H9 (cell line): Measurements from ENCODE around the gene BMPR1A. TPM values are rescaled to one million over a fixed set of nuclear protein-coding genes. Genes with fewer than 3 reads are reported as not detected.

Experiments used
- DNase-seq: peaks from one replicate; pipeline ENCODE4 v3.0.0-alpha.2; 2017
- H2AFZ ChIP-seq: one replicate; pipeline ENCODE4 v1.6.1; 2013; ENCODE audit warnings: mild to moderate bottlenecking, low read length, control low read depth, moderate library complexity
- H2AK5ac ChIP-seq: 2 replicates; pipeline ENCODE4 v1.6.1; 2013; ENCODE audit warnings: low read length, control low read depth, mixed read lengths; ENCODE audit not compliant: insufficient read length
- H2BK120ac ChIP-seq: one replicate; pipeline ENCODE4 v1.6.1; 2013; ENCODE audit warnings: low read depth, mild to moderate bottlenecking, low read length, control low read depth, inconsistent platforms; ENCODE audit not compliant: poor library complexity, severe bottlenecking
- H2BK12ac ChIP-seq: 2 replicates; pipeline ENCODE4 v1.6.1; 2013; ENCODE audit warnings: low read length, control low read depth, mixed read lengths, low read depth; ENCODE audit not compliant: insufficient read length
- H2BK15ac ChIP-seq: 2 replicates; pipeline ENCODE4 v1.6.1; 2013; ENCODE audit warnings: low read depth, low read length, control low read depth
- H2BK20ac ChIP-seq: one replicate; pipeline ENCODE4 v1.6.1; 2013; ENCODE audit warnings: low read depth, mild to moderate bottlenecking, low read length, control low read depth, inconsistent platforms; ENCODE audit not compliant: poor library complexity, severe bottlenecking
- H2BK5ac ChIP-seq: 2 replicates; pipeline ENCODE4 v1.6.1; 2013; ENCODE audit warnings: low read length, control low read depth, mixed read lengths; ENCODE audit not compliant: insufficient read length
- H3K14ac ChIP-seq: 2 replicates; pipeline ENCODE4 v1.6.1; 2013; ENCODE audit warnings: low read length, control low read depth; ENCODE audit not compliant: insufficient read depth
- H3K18ac ChIP-seq: 2 replicates; pipeline ENCODE4 v1.6.1; 2013; ENCODE audit warnings: low read depth, mild to moderate bottlenecking, mixed read lengths, low read length, control low read depth; ENCODE audit not compliant: insufficient read length
- H3K23ac ChIP-seq: 2 replicates; pipeline ENCODE4 v1.6.1; 2013; ENCODE audit warnings: low read length, control low read depth, mixed read lengths, low read depth; ENCODE audit not compliant: insufficient read length
- H3K23me2 ChIP-seq: 2 replicates; pipeline ENCODE4 v1.6.1; 2013; ENCODE audit warnings: low read depth, mild to moderate bottlenecking, mixed read lengths, low read length, control low read depth; ENCODE audit not compliant: insufficient read length, poor library complexity, severe bottlenecking
- H3K27ac ChIP-seq: 2 replicates; pipeline ENCODE4 v1.5.1; 2013; ENCODE audit warnings: low read length, control low read depth, mixed read lengths, low read depth; ENCODE audit not compliant: insufficient read length
- H3K27me3 ChIP-seq: 2 replicates; pipeline ENCODE4 v1.6.1; 2013; ENCODE audit warnings: low read length, control low read depth, inconsistent platforms; ENCODE audit not compliant: insufficient read depth
- H3K4ac ChIP-seq: 2 replicates; pipeline ENCODE4 v1.6.1; 2013; ENCODE audit warnings: low read depth, mild to moderate bottlenecking, control low read depth, inconsistent platforms, low read length, moderate library complexity
- H3K4me1 ChIP-seq: 2 replicates; pipeline ENCODE4 v1.6.1; 2013; ENCODE audit warnings: low read length, control low read depth, inconsistent platforms; ENCODE audit not compliant: insufficient read depth
- H3K4me2 ChIP-seq: 2 replicates; pipeline ENCODE4 v1.6.1; 2013; ENCODE audit warnings: low read length, control low read depth, mixed read lengths; ENCODE audit not compliant: insufficient read length, insufficient read depth
- H3K56ac ChIP-seq: 2 replicates; pipeline ENCODE4 v1.6.1; 2013; ENCODE audit warnings: low read depth, mild to moderate bottlenecking, mixed read lengths, low read length, control low read depth; ENCODE audit not compliant: insufficient read length
- H3K79me1 ChIP-seq: 2 replicates; pipeline ENCODE4 v1.6.1; 2013; ENCODE audit warnings: low read depth, mild to moderate bottlenecking, moderate library complexity, low read length, control low read depth, inconsistent platforms; ENCODE audit not compliant: insufficient read depth, poor library complexity, severe bottlenecking
- H3K79me2 ChIP-seq: 2 replicates; pipeline ENCODE4 v1.6.1; 2013; ENCODE audit warnings: low read length, control low read depth, inconsistent platforms; ENCODE audit not compliant: insufficient read depth
- H3K9ac ChIP-seq: 2 replicates; pipeline ENCODE4 v1.6.1; 2013; ENCODE audit warnings: low read length, control low read depth, mixed read lengths; ENCODE audit not compliant: insufficient read length; ENCODE audit errors: extremely low read depth
- H3K9me3 ChIP-seq: one replicate; pipeline ENCODE4 v1.6.1; 2013; ENCODE audit warnings: low read depth, low read length, inconsistent platforms; ENCODE audit not compliant: control insufficient read depth
- H3T11ph ChIP-seq: one replicate; pipeline ENCODE4 v1.6.1; 2013; ENCODE audit warnings: mild to moderate bottlenecking, low read length, control low read depth, inconsistent platforms
- H4K20me1 ChIP-seq: one replicate; pipeline ENCODE4 v1.6.1; 2013; ENCODE audit not compliant: control insufficient read depth, insufficient read length, insufficient read depth
- H4K5ac ChIP-seq: 2 replicates; pipeline ENCODE4 v1.6.1; 2013; ENCODE audit warnings: low read depth, mild to moderate bottlenecking, mixed read lengths, low read length, control low read depth; ENCODE audit not compliant: insufficient read length
- H4K8ac ChIP-seq: replicated peaks from 2 replicates; pipeline ENCODE4 v1.6.1; 2013; ENCODE audit warnings: low read length, control low read depth, mixed read lengths, low read depth; ENCODE audit not compliant: insufficient read length
- H4K91ac ChIP-seq: 2 replicates; pipeline ENCODE4 v1.6.1; 2013; ENCODE audit warnings: low read depth, mild to moderate bottlenecking, moderate library complexity, mixed read lengths, low read length, control low read depth; ENCODE audit not compliant: insufficient read length
- H3K27ac Mint-ChIP-seq, 3 experiments: 2 replicates in 2 of 3; 3 replicates in 1 of 3; pipeline ENCODE4 v1.8.0; 2020 to 2021; ENCODE audit warnings: mixed read lengths in 3 of 3, mild to moderate bottlenecking in 1 of 3, moderate library complexity in 1 of 3
- H3K27me3 Mint-ChIP-seq: 2 replicates; pipeline ENCODE4 v1.8.0; 2021; ENCODE audit warnings: low read depth, mild to moderate bottlenecking, moderate library complexity, mixed read lengths
- H3K36me3 Mint-ChIP-seq, 3 experiments: 2 replicates in 2 of 3; 3 replicates in 1 of 3; pipeline ENCODE4 v1.8.0; 2020 to 2021; ENCODE audit warnings: low read depth in 3 of 3, mixed read lengths in 3 of 3; ENCODE audit not compliant: insufficient read depth in 1 of 3
- H3K4me1 Mint-ChIP-seq, 2 experiments: 2 replicates each; pipeline ENCODE4 v1.8.0; 2020; ENCODE audit warnings: mixed read lengths in 2 of 2
- H3K4me3 Mint-ChIP-seq, 2 experiments: 2 replicates in 1 of 2; 3 replicates in 1 of 2; pipeline ENCODE4 v1.8.0; 2020 to 2021; ENCODE audit warnings: mild to moderate bottlenecking in 2 of 2, mixed read lengths in 2 of 2, moderate library complexity in 1 of 2
- H3K9me3 Mint-ChIP-seq, 2 experiments: 2 replicates in 1 of 2; 3 replicates in 1 of 2; pipeline ENCODE4 v1.8.0; 2020; ENCODE audit warnings: mild to moderate bottlenecking in 2 of 2, mixed read lengths in 2 of 2, moderate library complexity in 1 of 2
- WGBS: extraction: QIAGEN DNeasy Blood & Tissue Kit; methylation state at CpG from one replicate; pipeline ENCODE4 v1.1.7; 2013; ENCODE audit warnings: missing lambda C conversion rate, low lambda C conversion rate, mixed read lengths; ENCODE audit not compliant: insufficient read length; ENCODE audit errors: extremely low coverage; 5-methylcytosine and 5-hydroxymethylcytosine counted together
- total RNA-seq: library from RNA; stranded (reverse); gene quantifications from 2 replicates; pipeline ENCODE4 v1.2.1, GENCODE V29; 2021
- TF ChIP-seq, protein P1 (sequence below): fragments of 200-600 bp; sonication (generic); conservative IDR thresholded peaks from 3 replicates; pipeline ENCODE4 v1.8.0; 2021; ENCODE audit warnings: antibody characterized with exemption, mild to moderate bottlenecking

Gene BMPR1A
- total RNA-seq, 1 experiment from 2014 or later, result 138 TPM

DNA sequence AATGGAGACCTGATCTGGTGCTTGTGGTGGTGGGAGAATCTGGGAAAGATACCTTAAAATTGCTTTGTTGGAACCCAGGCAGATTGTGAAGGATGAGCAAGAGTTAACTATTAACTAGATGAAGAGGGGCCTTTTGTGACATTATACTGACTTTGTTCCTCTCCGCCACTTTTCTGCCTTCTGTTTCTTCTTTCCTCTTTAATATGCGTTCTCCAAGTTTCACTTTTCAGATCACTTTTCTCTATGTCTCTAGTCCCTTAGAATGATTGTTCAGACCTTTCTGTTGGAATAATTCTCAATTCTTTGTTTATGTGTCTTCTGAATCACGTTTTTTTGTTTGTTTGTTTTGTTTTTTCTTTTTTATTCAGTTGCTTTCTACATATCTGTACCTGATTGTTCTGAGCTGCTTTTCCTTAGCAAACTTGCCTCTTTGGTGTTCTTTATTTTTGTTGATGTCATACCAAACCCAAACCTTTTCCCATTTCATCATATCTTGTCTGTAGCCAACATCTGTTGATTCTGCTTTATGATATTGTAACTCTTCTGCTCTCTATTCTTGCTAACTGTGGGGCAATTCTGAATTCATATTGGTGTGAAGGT is 2.8 kb downstream of the BMPR1A start:
- H3K79me2 ChIP-seq, result peaks cover 67% of the 10 kb centered on the region
- H3K18ac ChIP-seq, result no peak overlapping the region
- H4K8ac ChIP-seq, result no peak overlapping the region
- H4K20me1 ChIP-seq, result no peaks in the 10 kb centered on the region
- no peaks in the 10 kb centered on the region for H3K27me3 Mint-ChIP-seq
- no peak overlapping the region for H2BK15ac ChIP-seq
- DNase-seq, result no peak
- no peak overlapping the region for H2BK120ac ChIP-seq
- no peak overlapping the region for H2AFZ ChIP-seq
- no peaks in the 10 kb centered on the region for H3K23me2 ChIP-seq
- no peak overlapping the region for H3T11ph ChIP-seq
- H3K27ac Mint-ChIP-seq, result peak overlapping the region; percentile 54 to 85 (median 79); a peak in 5 of 7 replicates
- H2BK20ac ChIP-seq, result no peak overlapping the region
- no CpG with 5 or more reads among the region's 3 CpGs for WGBS
- no peak overlapping the region for H3K4ac ChIP-seq
- H3K4me1 Mint-ChIP-seq, result peaks cover 47 to 52% of the 10 kb centered on the region in 2 experiments
- H3K36me3 Mint-ChIP-seq, result peaks cover under 1 to 10% (median 5%) of the 10 kb centered on the region in 3 experiments; a peak in 3 of 7 replicates
- H3K27ac ChIP-seq, result peak overlapping the region; percentile 14
- peak overlapping the region; percentile 48 for H3K9ac ChIP-seq
- no peaks in the 10 kb centered on the region for H3K9me3 Mint-ChIP-seq
- no peak overlapping the region for H3K23ac ChIP-seq
- H3K14ac ChIP-seq, result no peak overlapping the region
- peak overlapping the region; percentile 64 for H3K4me2 ChIP-seq
- no peak overlapping the region for H2BK12ac ChIP-seq
- peak overlapping the region; percentile 91 to 93 for H3K4me3 Mint-ChIP-seq
- H3K9me3 ChIP-seq, result no peaks in the 10 kb centered on the region
- no peak overlapping the region for H4K5ac ChIP-seq
- H3K56ac ChIP-seq, result no peak overlapping the region
- H3K79me1 ChIP-seq, result peaks cover 3% of the 10 kb centered on the region
- no peaks in the 10 kb centered on the region for H3K27me3 ChIP-seq
- no peak overlapping the region for H4K91ac ChIP-seq
- no peak overlapping the region for H2AK5ac ChIP-seq
- H3K4me1 ChIP-seq, result peaks cover 4% of the 10 kb centered on the region; the same call in 1 of the 2 replicates
- TF ChIP-seq, protein P1, sequence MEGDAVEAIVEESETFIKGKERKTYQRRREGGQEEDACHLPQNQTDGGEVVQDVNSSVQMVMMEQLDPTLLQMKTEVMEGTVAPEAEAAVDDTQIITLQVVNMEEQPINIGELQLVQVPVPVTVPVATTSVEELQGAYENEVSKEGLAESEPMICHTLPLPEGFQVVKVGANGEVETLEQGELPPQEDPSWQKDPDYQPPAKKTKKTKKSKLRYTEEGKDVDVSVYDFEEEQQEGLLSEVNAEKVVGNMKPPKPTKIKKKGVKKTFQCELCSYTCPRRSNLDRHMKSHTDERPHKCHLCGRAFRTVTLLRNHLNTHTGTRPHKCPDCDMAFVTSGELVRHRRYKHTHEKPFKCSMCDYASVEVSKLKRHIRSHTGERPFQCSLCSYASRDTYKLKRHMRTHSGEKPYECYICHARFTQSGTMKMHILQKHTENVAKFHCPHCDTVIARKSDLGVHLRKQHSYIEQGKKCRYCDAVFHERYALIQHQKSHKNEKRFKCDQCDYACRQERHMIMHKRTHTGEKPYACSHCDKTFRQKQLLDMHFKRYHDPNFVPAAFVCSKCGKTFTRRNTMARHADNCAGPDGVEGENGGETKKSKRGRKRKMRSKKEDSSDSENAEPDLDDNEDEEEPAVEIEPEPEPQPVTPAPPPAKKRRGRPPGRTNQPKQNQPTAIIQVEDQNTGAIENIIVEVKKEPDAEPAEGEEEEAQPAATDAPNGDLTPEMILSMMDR, result no peak
- H2BK5ac ChIP-seq, result no peak overlapping the region
